HepG2 (cell line): ENCODE data around the gene SGMS1. TPM values are rescaled to one million over a fixed set of nuclear protein-coding genes. Genes with fewer than 3 reads are reported as not detected.

ENCODE experiments used
- ATF7 ChIP-seq, 2 experiments: fragments of 450-650 bp in 1 of 2; sonication (generic) in 1 of 2; formaldehyde crosslinking in 1 of 2; IDR thresholded peaks; 2 replicates each; pipeline versions ENCODE4 v1.4.0 to v1.6.1; 2016 to 2020; ENCODE audit warnings: antibody characterized with exemption in 1 of 2, mild to moderate bottlenecking in 1 of 2, missing genetic modification reagents in 1 of 2
- BCL6 ChIP-seq: IDR thresholded peaks from 2 replicates; pipeline ENCODE4 v1.6.1; 2016; ENCODE audit warnings: missing genetic modification reagents, missing compliant biosample characterization
- CREB1 ChIP-seq, 2 experiments: fragments of 450-650 bp in 1 of 2; IDR thresholded peaks; 2 replicates each; pipeline ENCODE4 v1.6.1; 2016 to 2017; ENCODE audit warnings: control low read depth in 1 of 2, mild to moderate bottlenecking in 1 of 2, missing compliant biosample characterization in 1 of 2, missing genetic modification characterization in 1 of 2
- CREM ChIP-seq, 2 experiments: sonication (generic) in 1 of 2; formaldehyde crosslinking in 1 of 2; IDR thresholded peaks; 2 replicates each; pipeline versions ENCODE4 v1.4.0 to v1.6.1; 2016 to 2020; ENCODE audit warnings: antibody characterized with exemption in 1 of 2, mild to moderate bottlenecking in 1 of 2, missing genetic modification reagents in 1 of 2
- DNMT3B ChIP-seq: conservative IDR thresholded peaks from 2 replicates; pipeline ENCODE4 v1.6.1; 2016; ENCODE audit warnings: missing biosample characterization, control low read depth
- HDAC2 ChIP-seq: sonication (generic); formaldehyde crosslinking; IDR thresholded peaks from 2 replicates; pipeline ENCODE4 v1.4.0; 2020; ENCODE audit warnings: missing genetic modification reagents
- HNF4G ChIP-seq, 2 experiments: sonication (generic) in 1 of 2; formaldehyde crosslinking in 1 of 2; IDR thresholded peaks; 2 replicates each; pipeline versions ENCODE4 v1.4.0 to v1.6.1; 2011 to 2020; ENCODE audit warnings: borderline replicate concordance in 2 of 2, low read depth in 2 of 2, mild to moderate bottlenecking in 2 of 2, low read length in 1 of 2, missing genetic modification reagents in 1 of 2, moderate library complexity in 1 of 2
- KDM5A ChIP-seq: fragments of 200-600 bp; sonication (generic); IDR thresholded peaks from 2 replicates; pipeline ENCODE4 v1.7.0; 2018; ENCODE audit warnings: antibody characterized with exemption, mild to moderate bottlenecking, low read length, borderline replicate concordance
- MYC ChIP-seq: sonication (generic); formaldehyde crosslinking; IDR thresholded peaks from 2 replicates; pipeline ENCODE4 v1.9.0; 2021; ENCODE audit warnings: missing genetic modification reagents, borderline replicate concordance
- NFIC ChIP-seq: IDR thresholded peaks from 2 replicates; pipeline ENCODE4 v1.6.1; 2012; ENCODE audit warnings: mild to moderate bottlenecking, low read length, inconsistent platforms
- NR3C1 ChIP-seq: sonication (generic); formaldehyde crosslinking; IDR thresholded peaks from 2 replicates; pipeline ENCODE4 v1.4.0; 2020; ENCODE audit warnings: missing genetic modification reagents
- ONECUT2 ChIP-seq: sonication (generic); formaldehyde crosslinking; IDR thresholded peaks from 2 replicates; pipeline ENCODE4 v1.4.0; 2020; ENCODE audit warnings: missing genetic modification reagents
- PHB2 ChIP-seq: fragments of 450-650 bp; IDR thresholded peaks from 2 replicates; pipeline ENCODE4 v1.6.1; 2018; ENCODE audit not compliant: partially characterized antibody
- STAT5B ChIP-seq: sonication (generic); formaldehyde crosslinking; IDR thresholded peaks from 2 replicates; pipeline ENCODE4 v1.4.0; 2020; ENCODE audit warnings: missing genetic modification reagents
- TOE1 ChIP-seq: sonication (generic); formaldehyde crosslinking; IDR thresholded peaks from 2 replicates; pipeline ENCODE4 v1.4.0; 2020; ENCODE audit warnings: mild to moderate bottlenecking, missing genetic modification reagents
- YEATS4 ChIP-seq: sonication (generic); formaldehyde crosslinking; IDR thresholded peaks from 2 replicates; pipeline ENCODE4 v1.4.0; 2020; ENCODE audit warnings: missing genetic modification reagents, borderline replicate concordance
- ZNF274 ChIP-seq: sonication (generic); formaldehyde crosslinking; IDR thresholded peaks from 2 replicates; pipeline ENCODE4 v1.5.1; 2020; ENCODE audit warnings: mild to moderate bottlenecking, missing genetic modification reagents
- ZSCAN21 ChIP-seq: sonication (generic); formaldehyde crosslinking; IDR thresholded peaks from 2 replicates; pipeline ENCODE4 v1.8.0; 2022; ENCODE audit warnings: mild to moderate bottlenecking, missing genetic modification reagents, moderate library complexity, borderline replicate concordance
- polyA plus RNA-seq, 8 experiments: library from polyadenylated mRNA; depleted of rRNA in 3 of 8; stranded (reverse) in 7 of 8; unstranded in 1 of 8; fragments of >200 nt; fragmentation: Illumina TruSeq in 4 of 8; extraction: Trizol in 4 of 8; gene quantifications; 2 replicates each; pipeline versions ENCODE4 v1.2.1 to v1.2.3, GENCODE V29; 2011 to 2016; ENCODE audit warnings: low read depth in 4 of 8, missing spikeins in 1 of 8, mixed read lengths in 1 of 8; ENCODE audit not compliant: insufficient read depth in 1 of 8
- total RNA-seq, 5 experiments: library from RNA; depleted of rRNA; stranded (reverse); fragments of >200 nt; fragmentation: Illumina TruSeq; extraction: Trizol; gene quantifications; 2 replicates each; pipeline ENCODE4 v1.2.3, GENCODE V29; 2016; ENCODE audit warnings: low read depth in 1 of 5
- TF ChIP-seq, protein P1 (sequence below): IDR thresholded peaks from 2 replicates; pipeline ENCODE4 v1.6.1; 2016; ENCODE audit warnings: mild to moderate bottlenecking
- TF ChIP-seq, protein P2 (sequence below): sonication (generic); formaldehyde crosslinking; IDR thresholded peaks from 2 replicates; pipeline ENCODE4 v1.4.0; 2020; ENCODE audit warnings: mild to moderate bottlenecking, missing genetic modification reagents, borderline replicate concordance
- TF ChIP-seq, protein P3 (sequence below), 2 experiments: fragments of 450-650 bp in 1 of 2; sonication (generic) in 1 of 2; formaldehyde crosslinking; IDR thresholded peaks; 2 replicates each; pipeline versions ENCODE4 v1.5.0 to v1.8.0; 2020 to 2022; ENCODE audit warnings: mild to moderate bottlenecking in 1 of 2, missing genetic modification reagents in 1 of 2

SGMS1 gene
- total and polyA plus RNA-seq, 2 of the 13 experiments (the other 11 are each of a cell fraction or from before 2014, with no cell fraction given) = 6.5 to 15.1 TPM

DNA sequence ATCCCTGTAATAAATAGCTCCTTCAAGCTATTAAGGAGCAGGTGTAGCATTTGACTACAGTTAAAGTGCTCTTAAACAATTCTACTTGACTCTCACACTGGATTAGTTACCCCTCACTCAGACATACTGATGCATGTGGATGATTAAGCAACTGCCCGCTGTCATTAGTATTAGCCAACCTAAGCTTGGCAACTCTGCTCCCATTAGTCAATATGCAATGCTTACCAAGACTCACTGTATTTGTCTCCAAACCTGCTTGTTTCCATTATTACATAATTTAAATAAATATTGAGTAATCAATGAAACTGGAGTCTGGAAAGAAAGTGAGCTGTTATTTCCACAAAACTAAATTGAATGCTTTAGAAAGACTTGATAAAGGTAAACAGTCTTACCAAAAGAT, 228.5 kb downstream of the SGMS1 start (continued):
- TF ChIP-seq TOE1 (CRISPR knock-in tag) (no peak), CREM (IDR thresholded peaks at IDR 0.05) (peak; percentile 72), CREM (CRISPR knock-in tag; IDR thresholded peaks at IDR 0.05) (no peak), NFIC (peak; percentile 77; the same call in 1 of the 2 replicates), ONECUT2 (CRISPR knock-in tag) (peak; percentile 58), HDAC2 (CRISPR knock-in tag) (peak; percentile 62), HNF4G (IDR thresholded peaks at IDR 0.05; ENCODE audit: borderline replicate concordance, low read depth, low read length) (peak; percentile 49; the same call in 1 of the 2 replicates), HNF4G (CRISPR knock-in tag; IDR thresholded peaks at IDR 0.05; ENCODE audit: borderline replicate concordance, low read depth) (no peak), YEATS4 (0 out of 2 replicates have a peak, but pooled peaks have one; percentile 30), BCL6 (CRISPR knock-in tag) (peak; percentile 86), DNMT3B (CRISPR knock-in tag) (0 out of 2 replicates have a peak, but pooled peaks have one; percentile 72), CREB1 (IDR thresholded peaks at IDR 0.05) (no peak), CREB1 (CRISPR knock-in tag; IDR thresholded peaks at IDR 0.05) (peak; percentile 70), MYC (no peak), STAT5B (no peak), ATF7 (IDR thresholded peaks at IDR 0.05) (peak; percentile 41; the same call in 1 of the 2 replicates), ATF7 (CRISPR knock-in tag; IDR thresholded peaks at IDR 0.05) (no peak; the same call in 1 of the 2 replicates), NR3C1 (CRISPR knock-in tag) (no peak), KDM5A (no peak), PHB2 (no peak), ZSCAN21 (CRISPR knock-in tag) (no peak), ZNF274 (CRISPR knock-in tag) (no peak)
- TF ChIP-seq, protein P1, sequence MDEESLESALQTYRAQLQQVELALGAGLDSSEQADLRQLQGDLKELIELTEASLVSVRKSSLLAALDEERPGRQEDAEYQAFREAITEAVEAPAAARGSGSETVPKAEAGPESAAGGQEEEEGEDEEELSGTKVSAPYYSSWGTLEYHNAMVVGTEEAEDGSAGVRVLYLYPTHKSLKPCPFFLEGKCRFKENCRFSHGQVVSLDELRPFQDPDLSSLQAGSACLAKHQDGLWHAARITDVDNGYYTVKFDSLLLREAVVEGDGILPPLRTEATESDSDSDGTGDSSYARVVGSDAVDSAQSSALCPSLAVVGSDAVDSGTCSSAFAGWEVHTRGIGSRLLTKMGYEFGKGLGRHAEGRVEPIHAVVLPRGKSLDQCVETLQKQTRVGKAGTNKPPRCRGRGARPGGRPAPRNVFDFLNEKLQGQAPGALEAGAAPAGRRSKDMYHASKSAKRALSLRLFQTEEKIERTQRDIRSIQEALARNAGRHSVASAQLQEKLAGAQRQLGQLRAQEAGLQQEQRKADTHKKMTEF (CRISPR knock-in tag) = peak; percentile 66; the same call in 1 of the 2 replicates
- TF ChIP-seq, protein P2, sequence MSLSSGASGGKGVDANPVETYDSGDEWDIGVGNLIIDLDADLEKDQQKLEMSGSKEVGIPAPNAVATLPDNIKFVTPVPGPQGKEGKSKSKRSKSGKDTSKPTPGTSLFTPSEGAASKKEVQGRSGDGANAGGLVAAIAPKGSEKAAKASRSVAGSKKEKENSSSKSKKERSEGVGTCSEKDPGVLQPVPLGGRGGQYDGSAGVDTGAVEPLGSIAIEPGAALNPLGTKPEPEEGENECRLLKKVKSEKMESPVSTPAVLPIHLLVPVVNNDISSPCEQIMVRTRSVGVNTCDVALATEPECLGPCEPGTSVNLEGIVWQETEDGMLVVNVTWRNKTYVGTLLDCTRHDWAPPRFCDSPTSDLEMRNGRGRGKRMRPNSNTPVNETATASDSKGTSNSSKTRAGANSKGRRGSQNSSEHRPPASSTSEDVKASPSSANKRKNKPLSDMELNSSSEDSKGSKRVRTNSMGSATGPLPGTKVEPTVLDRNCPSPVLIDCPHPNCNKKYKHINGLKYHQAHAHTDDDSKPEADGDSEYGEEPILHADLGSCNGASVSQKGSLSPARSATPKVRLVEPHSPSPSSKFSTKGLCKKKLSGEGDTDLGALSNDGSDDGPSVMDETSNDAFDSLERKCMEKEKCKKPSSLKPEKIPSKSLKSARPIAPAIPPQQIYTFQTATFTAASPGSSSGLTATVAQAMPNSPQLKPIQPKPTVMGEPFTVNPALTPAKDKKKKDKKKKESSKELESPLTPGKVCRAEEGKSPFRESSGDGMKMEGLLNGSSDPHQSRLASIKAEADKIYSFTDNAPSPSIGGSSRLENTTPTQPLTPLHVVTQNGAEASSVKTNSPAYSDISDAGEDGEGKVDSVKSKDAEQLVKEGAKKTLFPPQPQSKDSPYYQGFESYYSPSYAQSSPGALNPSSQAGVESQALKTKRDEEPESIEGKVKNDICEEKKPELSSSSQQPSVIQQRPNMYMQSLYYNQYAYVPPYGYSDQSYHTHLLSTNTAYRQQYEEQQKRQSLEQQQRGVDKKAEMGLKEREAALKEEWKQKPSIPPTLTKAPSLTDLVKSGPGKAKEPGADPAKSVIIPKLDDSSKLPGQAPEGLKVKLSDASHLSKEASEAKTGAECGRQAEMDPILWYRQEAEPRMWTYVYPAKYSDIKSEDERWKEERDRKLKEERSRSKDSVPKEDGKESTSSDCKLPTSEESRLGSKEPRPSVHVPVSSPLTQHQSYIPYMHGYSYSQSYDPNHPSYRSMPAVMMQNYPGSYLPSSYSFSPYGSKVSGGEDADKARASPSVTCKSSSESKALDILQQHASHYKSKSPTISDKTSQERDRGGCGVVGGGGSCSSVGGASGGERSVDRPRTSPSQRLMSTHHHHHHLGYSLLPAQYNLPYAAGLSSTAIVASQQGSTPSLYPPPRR = 0 out of 2 replicates have a peak, but pooled peaks have one; percentile 44
- TF ChIP-seq, protein P3, sequence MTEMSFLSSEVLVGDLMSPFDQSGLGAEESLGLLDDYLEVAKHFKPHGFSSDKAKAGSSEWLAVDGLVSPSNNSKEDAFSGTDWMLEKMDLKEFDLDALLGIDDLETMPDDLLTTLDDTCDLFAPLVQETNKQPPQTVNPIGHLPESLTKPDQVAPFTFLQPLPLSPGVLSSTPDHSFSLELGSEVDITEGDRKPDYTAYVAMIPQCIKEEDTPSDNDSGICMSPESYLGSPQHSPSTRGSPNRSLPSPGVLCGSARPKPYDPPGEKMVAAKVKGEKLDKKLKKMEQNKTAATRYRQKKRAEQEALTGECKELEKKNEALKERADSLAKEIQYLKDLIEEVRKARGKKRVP (CRISPR knock-in tag; IDR thresholded peaks at IDR 0.05) = peak in 1 of 2 experiments; percentile 85; a peak in 2 of 4 replicates
